ENCODE measurements around the gene ERCC1. TPM values are rescaled to one million over a fixed set of nuclear protein-coding genes. Genes with fewer than 3 reads are reported as not detected.
A peak's percentile ranks its signal among the peaks of the same experiment; 100 is the strongest.

Gene ERCC1
- total RNA-seq, 1 experiment from 2014 or later = 43.7 TPM

GRCh38 chr19:45468803-45469131, 45.0 kb upstream of the ERCC1 start (continued):
- TF ChIP-seq AFF4 (CRISPR knock-in tag; IDR thresholded peaks at IDR 0.05; ENCODE audit: borderline replicate concordance) = no peak
- no peak for TF ChIP-seq KAT7 (CRISPR knock-in tag; IDR thresholded peaks at IDR 0.05; ENCODE audit: borderline replicate concordance)
- TF ChIP-seq ZNF138 (CRISPR knock-in tag; conservative IDR thresholded peaks at IDR 0.05) = no peak
- no peak for TF ChIP-seq CREB1 (CRISPR knock-in tag; IDR thresholded peaks at IDR 0.05)
- no peak for TF ChIP-seq ZSCAN18 (CRISPR knock-in tag; IDR thresholded peaks at IDR 0.05)

- Mint-ChIP-seq H3K4me1 (peaks cover 22% of the 10 kb centered on the region), H3K9me3 (no peaks in the 10 kb centered on the region), H3K27me3 (ENCODE audit: low read depth) (peaks cover 77% of the 10 kb centered on the region), H3K27ac (peak overlapping the region; percentile 84), H3K36me3 (no peaks in the 10 kb centered on the region), H3K4me3 (peak overlapping the region; percentile 87)
- ChIA-PET POLR2A (interaction anchor here (1.1 to 2.6 kb wide), 6 partner anchors 10 to 224 kb away, joined by 3 to 12 read pairs (median 4); partner anchors contain the start of genes PPP1R13L, QPCTL and RTN2), CTCF (interaction anchor here (1.0 to 5.0 kb wide), 16 partner anchors 7 to 302 kb away, joined by 3 to 105 read pairs (median 6); partner anchors contain the start of genes PPP1R13L and VASP)
- no peak for TF ChIP-seq ZNF423 (CRISPR knock-in tag; IDR thresholded peaks at IDR 0.05)
- DNase-seq (ENCODE audit: low spot score) (no peak), ATAC-seq (no peak)
These were observed 44.5 kb upstream of the ERCC1 start for GRCh38 chr19:45468159-45468651.

DNA sequence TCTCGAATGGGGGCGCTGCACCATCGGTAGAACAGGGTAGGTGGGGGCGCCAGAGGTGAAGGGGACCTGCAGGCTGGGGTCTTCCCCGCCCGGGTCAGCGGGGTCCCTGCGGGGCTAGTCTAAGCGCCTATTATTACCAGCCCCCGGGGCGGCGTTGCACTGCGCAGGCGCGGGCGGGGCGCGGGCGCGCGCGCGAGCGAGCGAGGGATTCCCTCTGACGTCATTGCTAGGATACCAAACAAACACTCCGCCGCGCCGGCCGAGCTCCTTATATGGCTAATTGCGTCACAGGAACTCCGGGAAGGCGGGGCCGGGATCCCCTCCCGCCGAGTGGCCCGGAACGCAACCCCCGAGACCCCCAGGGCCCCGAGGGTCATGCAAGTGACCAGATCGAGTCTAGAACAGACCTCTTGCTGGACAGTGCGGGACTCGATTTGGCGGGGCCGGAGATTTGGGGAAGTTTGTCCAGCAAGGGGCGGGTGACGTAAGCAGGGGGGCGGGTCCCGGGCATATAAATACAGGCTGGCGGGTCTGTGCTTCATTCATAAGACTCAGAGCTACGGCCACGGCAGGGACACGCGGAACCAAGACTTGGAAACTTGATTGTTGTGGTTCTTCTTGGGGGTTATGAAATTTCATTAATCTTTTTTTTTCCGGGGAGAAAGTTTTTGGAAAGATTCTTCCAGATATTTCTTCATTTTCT, 43.9 kb upstream of the ERCC1 start, which contains the start of gene FOSB:
TSS of gene FOSB (plus strand) at position 541 of the 703 bp plus-strand sequence. CDS start 591 bp downstream, outside the sequence.
- DNase-seq (ENCODE audit: low spot score) (peak; percentile 93), ATAC-seq (peak; percentile 1; the same call in 1 of the 2 replicates)
- H3K4me1 Mint-ChIP-seq = peaks cover 19% of the 10 kb centered on the region
- H3K27me3 Mint-ChIP-seq (ENCODE audit: low read depth) = peaks cover 74% of the 10 kb centered on the region
- H3K27ac Mint-ChIP-seq = peak within 1 kb of the TSS; percentile 84
- CTCF ChIA-PET = interaction anchor here (0.9 to 5.0 kb wide), 20 partner anchors 8 to 303 kb away, joined by 3 to 105 read pairs (median 4); partner anchors contain the start of genes PPP1R13L and VASP
- POLR2A ChIA-PET = interaction anchor here (0.7 to 2.6 kb wide), 7 partner anchors 11 to 225 kb away, joined by 3 to 12 read pairs (median 4); partner anchors contain the start of genes PPP1R13L, QPCTL and RTN2
- no peaks in the 10 kb centered on the region for H3K36me3 Mint-ChIP-seq
- H3K9me3 Mint-ChIP-seq = no peaks in the 10 kb centered on the region
- H3K4me3 Mint-ChIP-seq = peak within 1 kb of the TSS; percentile 87
- peak; percentile 82 for TF ChIP-seq SP1 (CRISPR knock-in tag; conservative IDR thresholded peaks at IDR 0.05)
- TF ChIP-seq RELA (CRISPR knock-in tag; IDR thresholded peaks at IDR 0.05; ENCODE audit: borderline replicate concordance) = no peak
- TF ChIP-seq ZMAT4 (CRISPR knock-in tag; IDR thresholded peaks at IDR 0.05) = no peak
- TF ChIP-seq, protein P1, sequence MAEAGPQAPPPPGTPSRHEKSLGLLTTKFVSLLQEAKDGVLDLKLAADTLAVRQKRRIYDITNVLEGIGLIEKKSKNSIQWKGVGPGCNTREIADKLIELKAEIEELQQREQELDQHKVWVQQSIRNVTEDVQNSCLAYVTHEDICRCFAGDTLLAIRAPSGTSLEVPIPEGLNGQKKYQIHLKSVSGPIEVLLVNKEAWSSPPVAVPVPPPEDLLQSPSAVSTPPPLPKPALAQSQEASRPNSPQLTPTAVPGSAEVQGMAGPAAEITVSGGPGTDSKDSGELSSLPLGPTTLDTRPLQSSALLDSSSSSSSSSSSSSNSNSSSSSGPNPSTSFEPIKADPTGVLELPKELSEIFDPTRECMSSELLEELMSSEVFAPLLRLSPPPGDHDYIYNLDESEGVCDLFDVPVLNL (CRISPR knock-in tag; IDR thresholded peaks at IDR 0.05; ENCODE audit: borderline replicate concordance, low read depth) = no peak
- no peak for TF ChIP-seq ZNF232 (CRISPR knock-in tag; IDR thresholded peaks at IDR 0.05)
- TF ChIP-seq FOXK1 (CRISPR knock-in tag; IDR thresholded peaks at IDR 0.05) = peak; percentile 67; the same call in 1 of the 2 replicates
- TF ChIP-seq TEAD1 (CRISPR knock-in tag; IDR thresholded peaks at IDR 0.05) = no peak
- TF ChIP-seq CREM (CRISPR knock-in tag; IDR thresholded peaks at IDR 0.05) = peak; percentile 91
- no peak for TF ChIP-seq NFATC4 (CRISPR knock-in tag; IDR thresholded peaks at IDR 0.05)
- no peak for TF ChIP-seq AFF4 (CRISPR knock-in tag; IDR thresholded peaks at IDR 0.05; ENCODE audit: borderline replicate concordance)
- no peak for TF ChIP-seq USF1 (CRISPR knock-in tag; IDR thresholded peaks at IDR 0.05)
- no peak for TF ChIP-seq PRRX2 (CRISPR knock-in tag; IDR thresholded peaks at IDR 0.05)
- no peak for TF ChIP-seq NR1H2 (CRISPR knock-in tag; IDR thresholded peaks at IDR 0.05)

All from WTC11 (cell line).